ENCODE measurements around the gene TMED9. TPM values are rescaled to one million over a fixed set of nuclear protein-coding genes. Genes with fewer than 3 reads are reported as not detected.

Gene TMED9
- total RNA-seq, result 206 and 238 TPM in 2 replicates

DNA sequence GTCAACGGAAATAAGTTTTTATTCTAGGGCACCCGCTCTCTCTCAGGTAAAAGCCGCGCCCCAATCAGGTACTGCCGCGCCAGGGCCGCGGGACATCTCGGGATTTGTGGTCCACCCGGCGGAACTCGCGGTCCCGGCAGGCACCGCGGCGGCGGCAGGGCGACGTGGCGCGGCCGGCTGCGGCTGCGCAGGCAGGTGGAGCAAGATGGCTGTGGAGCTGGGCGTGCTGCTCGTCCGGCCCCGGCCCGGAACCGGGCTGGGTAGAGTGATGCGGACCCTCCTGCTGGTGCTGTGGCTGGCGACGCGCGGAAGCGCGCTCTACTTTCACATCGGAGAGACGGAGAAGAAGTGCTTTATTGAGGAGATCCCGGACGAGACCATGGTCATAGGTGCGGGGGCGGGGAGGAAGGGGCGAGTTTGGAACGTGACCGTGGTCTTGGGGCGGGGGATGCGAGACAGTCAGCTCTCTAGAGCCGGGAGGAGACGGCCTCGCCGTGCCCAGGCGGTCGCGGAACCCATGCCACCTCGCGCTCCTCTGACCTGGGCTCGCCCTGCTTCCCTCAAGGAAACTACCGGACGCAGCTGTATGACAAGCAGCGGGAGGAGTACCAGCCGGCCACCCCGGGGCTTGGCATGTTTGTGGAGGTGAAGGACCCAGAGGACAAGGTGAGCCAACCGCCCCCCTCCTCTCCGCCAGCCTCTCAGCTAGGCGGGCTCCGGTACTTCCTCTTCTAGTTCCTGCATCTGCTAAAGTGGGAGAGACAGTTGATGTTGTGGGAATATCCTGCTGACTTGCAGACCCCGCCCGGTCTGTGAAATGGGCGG is at the start of gene TMED9:
TMED9 (plus strand) TSS at position 194 of the 825 bp plus-strand sequence; CDS start at position 206, 12 bp downstream.

DNA sequence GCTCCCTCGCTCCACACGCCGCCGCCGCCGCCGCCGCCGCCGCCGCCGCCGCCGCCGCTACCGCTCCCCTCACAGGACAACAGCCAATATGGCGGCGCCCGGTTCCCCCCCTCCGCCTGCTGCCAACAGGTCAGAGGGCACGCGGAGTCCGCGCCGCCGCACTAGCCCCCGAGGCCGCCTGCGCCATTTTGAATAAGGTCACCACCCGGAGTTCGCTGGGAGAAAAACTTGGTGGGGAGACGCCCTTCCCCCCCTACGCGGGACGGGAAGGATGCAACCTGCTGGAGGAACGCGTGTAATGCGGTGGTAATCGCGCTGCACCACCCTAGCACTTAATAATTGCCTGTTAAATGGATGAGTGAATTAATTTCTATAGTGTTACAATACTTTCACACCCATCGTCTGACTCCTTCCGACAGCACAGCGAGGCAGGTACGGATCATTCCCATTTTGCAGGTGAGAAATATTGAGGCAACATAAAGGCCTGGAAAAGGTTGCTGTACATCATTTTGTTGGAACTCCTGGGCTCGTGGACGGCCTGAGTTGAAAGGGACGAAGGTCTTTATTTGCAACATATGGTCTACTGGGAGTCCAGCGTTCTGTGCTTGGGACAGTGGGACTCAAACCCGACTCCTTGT is 37.4 kb upstream of the TMED9 start, which contains the start of gene FAM193B:
FAM193B (minus strand) TSS at position 90 of the 638 bp plus-strand sequence. CDS start 105 bp downstream, outside the sequence.

DNA sequence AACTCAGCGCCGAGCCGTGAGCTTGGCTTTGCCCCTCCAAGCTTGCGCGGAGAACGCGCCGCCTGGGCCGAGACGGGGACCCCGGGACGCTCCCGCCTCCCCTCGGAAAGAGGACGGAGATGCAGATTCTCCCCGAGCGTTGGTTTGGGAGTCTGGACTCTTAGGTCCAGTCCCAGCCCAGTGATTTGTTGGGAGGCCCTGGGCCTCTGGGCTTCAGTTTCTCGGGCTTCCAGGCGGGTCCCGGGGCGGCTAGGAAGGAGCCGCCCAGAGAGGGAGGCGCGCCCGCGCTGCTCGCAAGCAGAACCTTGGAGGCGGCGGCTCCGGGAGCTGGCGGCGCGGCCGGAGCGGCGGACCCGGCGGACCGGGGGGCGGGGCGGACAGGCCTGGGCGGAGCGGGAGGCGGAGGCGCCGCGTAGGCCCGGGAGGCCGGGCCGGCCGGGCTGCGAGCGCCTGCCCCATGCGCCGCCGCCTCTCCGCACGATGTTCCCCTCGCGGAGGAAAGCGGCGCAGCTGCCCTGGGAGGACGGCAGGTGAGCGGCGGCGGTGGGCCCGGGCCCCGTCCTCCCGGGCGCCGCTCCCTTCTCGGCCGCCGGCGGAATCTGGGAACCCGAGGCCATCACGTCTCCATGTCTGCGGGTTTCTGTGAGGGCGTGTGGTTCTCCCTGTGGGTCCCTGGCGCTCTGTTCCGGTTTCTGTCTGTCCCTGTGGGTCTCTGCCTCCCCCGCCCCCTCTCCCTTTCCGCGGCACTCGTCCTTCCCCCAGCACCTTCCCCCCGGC is 7.9 kb downstream of the TMED9 start, which contains the start of gene B4GALT7:
B4GALT7 (plus strand) TSS at position 402 of the 777 bp plus-strand sequence; CDS start at position 481, 79 bp downstream.

Other genes starting within 250 kb of the TMED9 start
- gene LMAN2, start 240.5 kb upstream of the TMED9 start, total RNA-seq, result 332 and 487 TPM in 2 replicates
- 4.3 and 7.4 TPM in 2 replicates for gene RGS14, start 234.3 kb upstream of the TMED9 start, total RNA-seq
- gene SLC34A1, start 207.8 kb upstream of the TMED9 start, total RNA-seq, result not detected in 2 replicates
- not detected in 2 replicates for gene PFN3, start 191.5 kb upstream of the TMED9 start, total RNA-seq
- 0.22 and 0.50 TPM in 2 replicates for gene F12, start 182.6 kb upstream of the TMED9 start, total RNA-seq
- 24.0 and 42.4 TPM in 2 replicates for gene GRK6, start 165.5 kb upstream of the TMED9 start, total RNA-seq
- gene PRR7, start 145.4 kb upstream of the TMED9 start, total RNA-seq, result 3.7 and 4.9 TPM in 2 replicates
- gene DBN1, start 118.6 kb upstream of the TMED9 start, total RNA-seq, result 153 and 171 TPM in 2 replicates
- 109 and 136 TPM in 2 replicates for gene PDLIM7, start 94.6 kb upstream of the TMED9 start, total RNA-seq
- gene DOK3, start 82.4 kb upstream of the TMED9 start, total RNA-seq, result 0.62 and 1.3 TPM in 2 replicates
- 89.5 and 108 TPM in 2 replicates for gene DDX41, start 75.2 kb upstream of the TMED9 start, total RNA-seq
- 21.6 and 26.5 TPM in 2 replicates for gene FAM193B, start 37.6 kb upstream of the TMED9 start, total RNA-seq
- 33.9 and 41.0 TPM in 2 replicates for gene B4GALT7, start 7.9 kb downstream of the TMED9 start, total RNA-seq
- gene FAM153A, start 190.7 kb downstream of the TMED9 start, total RNA-seq, result 0.62 TPM in 1 of 2 replicates, not detected in the other

Data from uterine smooth muscle cell (primary cell).